Measurements from ENCODE around the gene TCERG1.
A peak's percentile ranks its signal among the peaks of the same experiment; 100 is the strongest.

TCERG1 gene

DNA sequence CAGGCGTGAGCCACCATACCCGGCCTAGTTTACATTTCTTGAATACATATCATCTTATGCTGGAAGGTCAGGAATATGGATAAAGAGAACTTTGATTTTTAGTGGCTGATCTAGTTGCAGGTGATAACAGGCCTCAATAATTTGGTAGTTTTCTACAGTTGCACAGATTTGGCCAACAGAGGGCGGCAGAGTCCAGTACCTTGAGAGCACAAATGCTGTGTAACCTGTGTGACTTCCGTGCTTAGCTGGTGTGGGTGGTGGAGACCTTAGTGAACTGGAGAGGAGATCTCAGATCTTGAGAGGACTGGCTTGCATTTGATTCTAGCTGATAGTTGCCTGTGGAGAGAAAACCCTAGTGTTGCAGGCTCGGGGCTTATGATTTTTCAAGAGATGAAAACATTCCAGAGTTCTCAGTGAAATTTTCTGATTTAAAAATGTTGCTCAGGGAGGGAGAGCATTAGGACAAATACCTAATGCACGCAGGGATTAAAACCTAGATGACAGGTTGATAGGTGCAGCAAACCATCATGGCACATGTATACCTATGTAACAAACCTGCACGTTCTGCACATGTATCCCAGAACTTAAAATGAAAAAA lies 86.2 kb downstream of the TCERG1 start:
- Histone ChIP-seq H3K4me2 (no peak overlapping the region), H2AFZ (ENCODE audit: low read depth) (peak overlapping the region; percentile 54; the same call in 1 of the 2 replicates)
- TF ChIP-seq, protein P1, sequence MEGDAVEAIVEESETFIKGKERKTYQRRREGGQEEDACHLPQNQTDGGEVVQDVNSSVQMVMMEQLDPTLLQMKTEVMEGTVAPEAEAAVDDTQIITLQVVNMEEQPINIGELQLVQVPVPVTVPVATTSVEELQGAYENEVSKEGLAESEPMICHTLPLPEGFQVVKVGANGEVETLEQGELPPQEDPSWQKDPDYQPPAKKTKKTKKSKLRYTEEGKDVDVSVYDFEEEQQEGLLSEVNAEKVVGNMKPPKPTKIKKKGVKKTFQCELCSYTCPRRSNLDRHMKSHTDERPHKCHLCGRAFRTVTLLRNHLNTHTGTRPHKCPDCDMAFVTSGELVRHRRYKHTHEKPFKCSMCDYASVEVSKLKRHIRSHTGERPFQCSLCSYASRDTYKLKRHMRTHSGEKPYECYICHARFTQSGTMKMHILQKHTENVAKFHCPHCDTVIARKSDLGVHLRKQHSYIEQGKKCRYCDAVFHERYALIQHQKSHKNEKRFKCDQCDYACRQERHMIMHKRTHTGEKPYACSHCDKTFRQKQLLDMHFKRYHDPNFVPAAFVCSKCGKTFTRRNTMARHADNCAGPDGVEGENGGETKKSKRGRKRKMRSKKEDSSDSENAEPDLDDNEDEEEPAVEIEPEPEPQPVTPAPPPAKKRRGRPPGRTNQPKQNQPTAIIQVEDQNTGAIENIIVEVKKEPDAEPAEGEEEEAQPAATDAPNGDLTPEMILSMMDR (conservative IDR thresholded peaks at IDR 0.05; ENCODE audit: low read depth, low read length): peak; percentile 88

DNA sequence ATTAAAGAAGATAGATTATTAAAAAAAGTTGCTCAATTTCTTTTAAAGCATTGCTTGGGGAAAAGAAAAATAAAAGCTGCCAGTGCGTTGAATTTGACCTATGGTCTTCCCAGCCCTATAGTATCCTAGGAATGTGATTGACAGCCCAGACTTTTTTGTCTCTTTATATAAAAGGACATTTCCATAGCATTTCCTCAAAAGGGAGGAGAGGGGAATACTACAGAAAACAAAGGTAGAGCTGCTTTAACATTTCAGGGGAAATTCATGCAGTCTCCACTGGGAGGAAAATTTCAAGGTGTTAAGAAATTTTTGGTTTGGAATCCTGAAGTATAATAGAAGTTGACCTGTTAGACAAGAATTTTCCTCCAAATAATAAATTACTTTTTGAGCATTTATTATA lies 86.7 kb downstream of the TCERG1 start:
- Histone ChIP-seq H2AFZ (ENCODE audit: low read depth) (no peak overlapping the region), H3K27me3 (ENCODE audit: insufficient read depth, low read depth) (no peaks in the 10 kb centered on the region), H3K9ac (no peak overlapping the region), H3K36me3 (ENCODE audit: insufficient read depth) (no peaks in the 10 kb centered on the region), H3K4me1 (ENCODE audit: low read depth, poor library complexity, severe bottlenecking) (peaks cover 9% of the 10 kb centered on the region), H3K4me3 (IDR thresholded peaks at IDR 0.05; ENCODE audit: insufficient read depth, low read depth, low read length) (no peak overlapping the region), H3K79me2 (ENCODE audit: insufficient read depth, low read depth) (no peaks in the 10 kb centered on the region), H3K27ac (no peak overlapping the region), H3K4me2 (no peak overlapping the region), H4K20me1 (ENCODE audit: insufficient read depth) (no peaks in the 10 kb centered on the region)
- TF ChIP-seq, protein P1 (conservative IDR thresholded peaks at IDR 0.05; ENCODE audit: low read depth, low read length): no peak

More for the DNA sequence above, 86.2 kb downstream of the TCERG1 start:
- Histone ChIP-seq H3K9ac (no peak overlapping the region), H3K4me1 (ENCODE audit: low read depth, poor library complexity, severe bottlenecking) (peaks cover 9% of the 10 kb centered on the region), H3K4me3 (IDR thresholded peaks at IDR 0.05; ENCODE audit: insufficient read depth, low read depth, low read length) (no peak overlapping the region), H4K20me1 (ENCODE audit: insufficient read depth) (no peaks in the 10 kb centered on the region), H3K27ac (no peak overlapping the region), H3K36me3 (ENCODE audit: insufficient read depth) (no peaks in the 10 kb centered on the region), H3K79me2 (ENCODE audit: insufficient read depth, low read depth) (no peaks in the 10 kb centered on the region), H3K27me3 (ENCODE audit: insufficient read depth, low read depth) (no peaks in the 10 kb centered on the region)

DNA sequence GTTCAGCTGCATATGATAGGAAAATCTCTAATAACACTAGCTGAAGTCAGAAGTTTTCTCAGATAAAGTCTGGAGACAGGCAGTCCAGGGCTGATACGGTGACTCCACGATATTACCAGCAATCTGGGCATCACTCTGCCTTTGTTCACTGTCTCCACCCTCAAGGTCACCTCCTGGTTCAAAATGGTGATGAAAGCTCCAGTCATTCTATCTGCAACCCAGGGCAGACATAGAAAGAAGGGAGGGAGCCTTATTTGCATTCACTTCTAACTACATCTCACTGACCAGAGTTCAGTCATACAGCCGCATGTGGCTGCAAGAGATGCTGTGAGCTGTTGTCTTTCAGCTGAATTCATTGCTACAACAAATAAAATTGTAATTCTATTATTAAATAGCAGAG lies 91.3 kb downstream of the TCERG1 start:
- no peak overlapping the region for H2AFZ ChIP-seq (ENCODE audit: low read depth)
- H3K4me2 ChIP-seq: no peak overlapping the region
- TF ChIP-seq, protein P1 (conservative IDR thresholded peaks at IDR 0.05; ENCODE audit: low read depth, low read length): no peak
- peaks cover 15% of the 10 kb centered on the region for H3K4me1 ChIP-seq (ENCODE audit: low read depth, poor library complexity, severe bottlenecking)
- H4K20me1 ChIP-seq (ENCODE audit: insufficient read depth): no peaks in the 10 kb centered on the region
- no peak overlapping the region for H3K4me3 ChIP-seq (IDR thresholded peaks at IDR 0.05; ENCODE audit: insufficient read depth, low read depth, low read length)
- H3K9ac ChIP-seq: no peak overlapping the region
- no peaks in the 10 kb centered on the region for H3K36me3 ChIP-seq (ENCODE audit: insufficient read depth)
- no peaks in the 10 kb centered on the region for H3K79me2 ChIP-seq (ENCODE audit: insufficient read depth, low read depth)
- H3K27ac ChIP-seq: no peak overlapping the region
- H3K27me3 ChIP-seq (ENCODE audit: insufficient read depth, low read depth): no peaks in the 10 kb centered on the region

DNA sequence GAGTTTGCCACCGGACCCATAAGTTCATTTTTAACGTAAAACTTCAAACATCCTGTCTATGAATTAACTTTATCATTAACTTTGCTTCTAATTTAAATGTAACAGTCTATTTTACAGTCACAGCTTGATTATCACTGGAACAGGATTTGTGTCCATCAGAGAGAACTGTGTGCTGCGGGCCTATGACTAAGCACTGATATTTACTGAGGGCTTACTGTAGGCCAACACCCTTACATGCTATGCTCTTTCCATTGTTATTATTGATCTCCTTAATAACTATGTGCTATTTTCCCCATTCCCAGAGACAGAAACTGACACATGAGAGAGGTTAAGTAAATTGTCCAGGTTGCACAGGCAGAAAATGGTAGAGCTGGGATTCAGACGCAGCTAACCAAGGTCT lies 92.8 kb downstream of the TCERG1 start:
- no peak overlapping the region for H2AFZ ChIP-seq (ENCODE audit: low read depth)

More for the DNA sequence above, 92.8 kb downstream of the TCERG1 start:
- H3K9ac ChIP-seq: no peak overlapping the region
- TF ChIP-seq, protein P1 (conservative IDR thresholded peaks at IDR 0.05; ENCODE audit: low read depth, low read length): no peak
- no peaks in the 10 kb centered on the region for H3K27me3 ChIP-seq (ENCODE audit: insufficient read depth, low read depth)
- no peak overlapping the region for H3K4me3 ChIP-seq (IDR thresholded peaks at IDR 0.05; ENCODE audit: insufficient read depth, low read depth, low read length)
- peaks cover 27% of the 10 kb centered on the region for H3K4me1 ChIP-seq (ENCODE audit: low read depth, poor library complexity, severe bottlenecking)
- H3K79me2 ChIP-seq (ENCODE audit: insufficient read depth, low read depth): no peaks in the 10 kb centered on the region
- no peak overlapping the region for H3K27ac ChIP-seq
- no peaks in the 10 kb centered on the region for H3K36me3 ChIP-seq (ENCODE audit: insufficient read depth)
- H3K4me2 ChIP-seq: no peak overlapping the region
- no peaks in the 10 kb centered on the region for H4K20me1 ChIP-seq (ENCODE audit: insufficient read depth)
